Measurements from ENCODE around the gene LSP1.
"Not testable (repeated sequence)": the region's sequence is repeated elsewhere in the genome, so short reads cannot be mapped to it uniquely, and the experiment has no call there.

The LSP1 gene

DNA sequence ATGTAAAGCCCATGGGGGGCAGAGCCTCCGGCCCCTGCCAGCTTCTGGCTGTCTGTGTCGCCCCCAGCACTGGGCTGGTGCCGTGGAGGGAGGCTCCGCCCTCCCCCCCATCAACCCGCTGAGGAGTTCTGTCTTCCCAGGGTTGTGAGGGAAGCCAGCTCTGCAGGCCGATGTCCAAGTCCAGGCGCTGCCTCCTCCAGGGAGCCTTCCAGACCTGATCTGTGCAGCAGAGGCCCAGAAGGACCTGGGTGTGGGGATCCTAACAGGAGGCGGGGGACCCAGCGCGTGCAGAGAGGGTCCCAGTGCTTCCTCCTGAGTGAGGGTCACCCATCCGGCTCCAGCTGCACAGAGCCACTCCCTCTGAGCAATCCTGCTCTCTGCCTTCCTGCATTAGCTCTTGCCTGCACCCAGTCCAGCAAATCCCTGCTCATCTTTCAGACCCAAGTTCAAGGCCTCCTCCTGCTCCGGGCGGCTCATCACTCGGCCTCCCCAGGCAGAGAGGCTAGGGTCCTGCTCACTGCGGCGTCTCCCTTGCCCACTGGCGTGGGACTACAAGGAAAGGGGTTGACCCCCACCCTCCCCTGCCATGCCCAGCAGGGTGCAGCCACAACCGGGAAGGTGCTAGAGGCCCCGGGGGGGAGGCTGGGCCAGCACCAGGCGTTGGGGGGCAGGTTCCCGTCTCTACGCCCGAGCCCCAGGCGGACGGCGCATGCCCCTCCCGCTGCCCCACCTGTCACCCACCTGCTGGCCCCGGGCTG, 22.4 kb downstream of the LSP1 start:
- Histone ChIP-seq H2AFZ (ENCODE audit: low read length, unreplicated experiment) (no peak overlapping the region), H3K79me2 (ENCODE audit: control insufficient read depth, insufficient read depth, low read length, unreplicated experiment) (no peaks in the 10 kb centered on the region), H3K4me3 (ENCODE audit: low read depth, low read length) (no peak overlapping the region), H3K36me3 (ENCODE audit: insufficient read depth, low read length) (no peaks in the 10 kb centered on the region), H3K27ac (ENCODE audit: low read depth, low read length) (peak overlapping the region; percentile 82; the same call in 1 of the 2 replicates), H3K27me3 (ENCODE audit: insufficient read depth, low read length) (peaks cover 7% of the 10 kb centered on the region), H3K4me1 (ENCODE audit: control insufficient read depth, insufficient read depth, low read length, unreplicated experiment) (peaks cover 33% of the 10 kb centered on the region)

DNA sequence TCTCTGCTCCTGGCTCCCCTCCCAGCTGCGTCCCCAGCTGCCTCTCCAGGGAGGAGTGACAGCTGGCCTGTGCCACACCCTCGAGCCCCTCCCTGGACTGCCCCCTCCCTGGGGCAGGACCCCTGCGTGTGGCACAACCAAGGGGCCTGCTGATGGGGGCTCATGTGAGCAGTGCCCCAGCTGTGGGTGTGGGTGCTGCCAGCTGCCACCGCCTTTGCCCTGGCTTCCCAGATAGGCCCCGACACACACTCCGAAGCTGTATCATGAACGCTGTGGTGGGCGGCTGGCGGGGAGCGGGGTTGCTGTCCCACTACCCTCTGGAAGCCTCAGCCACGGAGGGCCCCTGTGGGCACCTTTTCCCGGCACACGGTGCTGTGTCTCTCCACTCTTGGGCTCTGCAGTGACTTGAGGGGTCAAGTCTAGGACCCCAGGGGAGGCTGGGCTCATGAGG, 23.0 kb downstream of the LSP1 start:
- H3K79me2 ChIP-seq (ENCODE audit: control insufficient read depth, insufficient read depth, low read length, unreplicated experiment); H3K27me3 ChIP-seq (ENCODE audit: insufficient read depth, low read length); H3K36me3 ChIP-seq (ENCODE audit: insufficient read depth, low read length); H2AFZ ChIP-seq (ENCODE audit: low read length, unreplicated experiment): not testable (repeated sequence)
- Histone ChIP-seq H3K4me3 (ENCODE audit: low read depth, low read length) (peak overlapping the region; percentile 67; the same call in 1 of the 2 replicates), H3K4me1 (ENCODE audit: control insufficient read depth, insufficient read depth, low read length, unreplicated experiment) (peaks cover 39% of the 10 kb centered on the region), H3K27ac (ENCODE audit: low read depth, low read length) (peak overlapping the region; percentile 82)

DNA sequence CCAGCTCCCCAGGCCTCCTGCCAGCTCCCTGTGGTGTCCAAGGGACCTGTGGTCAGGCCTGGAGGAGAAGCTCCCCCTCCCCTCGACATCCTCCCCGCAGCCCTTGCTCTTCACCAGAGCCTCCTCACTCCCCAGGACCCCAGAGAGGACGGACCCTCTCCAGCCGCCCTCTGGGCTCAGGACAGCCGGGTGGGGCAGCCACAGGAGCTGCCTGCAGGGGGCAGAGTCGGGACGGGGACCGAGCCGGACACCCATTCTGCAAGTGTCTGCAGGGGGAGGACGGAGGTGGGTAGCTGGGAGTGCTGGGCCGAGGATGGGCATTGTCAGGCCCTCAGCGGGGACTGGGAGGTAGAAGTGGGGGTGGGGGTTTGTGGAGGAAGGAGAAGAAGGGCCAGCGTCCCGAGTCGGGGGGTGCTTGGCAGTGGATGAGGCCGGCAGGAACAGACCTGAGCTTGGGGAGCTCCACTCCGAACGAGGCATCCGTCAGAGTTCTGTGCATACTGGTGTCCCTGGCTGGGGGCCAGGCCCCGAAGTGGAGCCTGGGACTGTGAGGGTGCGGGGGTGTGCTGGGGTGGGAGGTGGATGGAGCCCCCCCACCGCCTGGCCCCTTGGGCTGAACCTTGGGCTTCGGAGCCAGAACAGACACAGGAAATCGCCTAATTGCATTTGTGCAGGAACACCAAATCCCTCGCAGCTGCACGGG, 23.6 kb downstream of the LSP1 start:
- Histone ChIP-seq H2AFZ (ENCODE audit: low read length, unreplicated experiment) (no peak overlapping the region), H3K79me2 (ENCODE audit: control insufficient read depth, insufficient read depth, low read length, unreplicated experiment) (no peaks in the 10 kb centered on the region), H3K4me3 (ENCODE audit: low read depth, low read length) (peak overlapping the region; percentile 67), H3K4me1 (ENCODE audit: control insufficient read depth, insufficient read depth, low read length, unreplicated experiment) (peaks cover 39% of the 10 kb centered on the region), H3K27me3 (ENCODE audit: insufficient read depth, low read length) (no peaks in the 10 kb centered on the region), H3K27ac (ENCODE audit: low read depth, low read length) (peak overlapping the region; percentile 82), H3K36me3 (ENCODE audit: insufficient read depth, low read length) (no peaks in the 10 kb centered on the region)

DNA sequence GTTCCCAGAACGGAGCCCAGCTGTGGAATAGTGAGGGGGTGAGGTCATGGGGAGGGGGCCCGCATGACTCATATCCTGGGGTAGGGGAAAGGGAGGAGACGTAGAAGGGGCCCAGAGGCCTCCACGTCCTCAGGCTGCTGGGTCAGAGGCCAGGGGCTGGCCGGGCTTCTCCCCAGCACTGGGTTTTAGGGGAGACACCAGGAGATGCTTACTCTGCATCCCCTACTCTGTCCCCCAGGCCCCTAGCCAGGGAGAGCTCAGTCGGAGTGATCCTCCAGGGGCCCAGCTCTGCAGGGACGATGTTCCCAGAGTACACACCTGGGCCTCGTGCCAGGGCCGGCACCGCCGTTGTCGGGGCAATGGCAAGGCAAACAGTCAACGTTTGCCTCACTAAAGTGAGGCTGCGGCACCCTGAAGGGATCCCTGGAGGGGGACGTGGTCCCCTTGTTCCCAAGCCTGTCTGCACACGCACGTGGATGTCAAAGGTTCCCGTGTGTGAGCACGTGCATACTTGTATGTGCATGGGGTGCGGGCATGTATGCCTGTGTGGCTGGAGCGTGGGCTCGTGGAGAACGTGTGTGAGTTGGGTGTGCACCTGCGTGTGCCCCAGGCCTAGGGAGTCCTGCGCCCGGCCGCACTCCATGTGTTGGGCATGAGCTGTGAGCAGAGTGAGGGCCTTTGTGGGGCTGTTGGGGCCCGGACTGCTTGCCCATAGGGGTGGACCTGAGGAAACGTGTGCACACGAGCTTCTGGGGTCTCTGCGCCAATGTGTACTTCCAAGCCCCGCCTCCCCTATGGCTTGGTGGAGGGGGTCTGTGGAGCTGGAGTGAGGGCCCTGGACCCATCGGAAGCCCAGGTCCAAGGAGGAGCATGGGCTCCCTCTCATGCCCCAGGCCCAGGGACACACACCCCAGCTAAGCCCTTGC, 24.6 kb downstream of the LSP1 start:
- no peaks in the 10 kb centered on the region for H3K36me3 ChIP-seq (ENCODE audit: insufficient read depth, low read length)
- peaks cover 39% of the 10 kb centered on the region for H3K4me1 ChIP-seq (ENCODE audit: control insufficient read depth, insufficient read depth, low read length, unreplicated experiment)
- H3K4me3 ChIP-seq (ENCODE audit: low read depth, low read length): 0 out of 2 replicates have a peak overlapping the region, but pooled peaks have one; percentile 67
- peak overlapping the region; percentile 82 for H3K27ac ChIP-seq (ENCODE audit: low read depth, low read length)
- no peak overlapping the region for H2AFZ ChIP-seq (ENCODE audit: low read length, unreplicated experiment)
- H3K79me2 ChIP-seq (ENCODE audit: control insufficient read depth, insufficient read depth, low read length, unreplicated experiment): no peaks in the 10 kb centered on the region
- no peaks in the 10 kb centered on the region for H3K27me3 ChIP-seq (ENCODE audit: insufficient read depth, low read length)

DNA sequence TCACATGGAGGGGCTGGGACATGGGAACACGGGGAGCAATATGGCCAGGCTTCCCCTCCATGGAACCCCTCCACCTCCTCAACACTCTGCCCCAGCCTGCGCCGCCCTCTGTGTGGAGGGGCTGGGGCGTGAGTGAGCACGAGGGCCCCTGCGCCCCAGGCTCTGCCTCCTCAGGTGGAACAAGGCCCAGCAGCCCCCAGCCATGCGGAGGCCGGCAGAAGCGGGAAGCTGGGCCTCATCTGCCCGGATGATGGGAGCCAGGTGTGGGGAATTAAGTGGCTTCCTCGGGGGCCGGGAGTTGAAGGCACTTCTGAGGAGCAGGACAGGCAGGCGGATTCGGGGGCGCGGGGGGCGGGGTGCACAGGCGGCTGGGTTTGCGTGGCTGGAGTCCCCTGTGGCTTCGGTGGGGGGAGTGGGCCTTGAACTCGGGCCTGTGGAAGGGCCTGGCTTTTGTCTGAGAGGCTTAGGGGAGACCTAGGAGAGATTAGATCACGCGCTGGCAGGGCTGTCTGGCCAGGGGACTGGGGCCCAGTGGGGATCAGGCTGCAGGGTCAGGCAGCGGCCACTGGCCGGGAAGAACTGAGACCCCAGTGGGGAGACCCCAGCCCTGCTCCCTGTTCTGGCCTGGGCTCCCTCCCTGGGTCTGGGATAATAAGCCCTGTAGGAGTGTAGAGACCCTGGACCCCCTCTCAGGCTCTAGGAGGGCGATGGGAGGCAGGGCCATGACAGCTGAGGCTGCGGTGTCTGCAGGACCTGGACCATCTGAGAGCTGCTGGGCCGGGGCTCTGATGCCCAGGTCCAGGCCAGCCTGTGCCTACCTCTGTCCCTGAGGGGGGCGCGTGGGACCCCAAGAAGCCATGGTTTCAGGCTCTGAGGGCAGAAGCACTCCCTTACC, 25.5 kb downstream of the LSP1 start:
- Histone ChIP-seq H3K27me3 (ENCODE audit: insufficient read depth, low read length) (no peaks in the 10 kb centered on the region), H3K4me3 (ENCODE audit: low read depth, low read length) (no peak overlapping the region), H3K36me3 (ENCODE audit: insufficient read depth, low read length) (no peaks in the 10 kb centered on the region), H3K4me1 (ENCODE audit: control insufficient read depth, insufficient read depth, low read length, unreplicated experiment) (peaks cover 36% of the 10 kb centered on the region), H2AFZ (ENCODE audit: low read length, unreplicated experiment) (no peak overlapping the region), H3K79me2 (ENCODE audit: control insufficient read depth, insufficient read depth, low read length, unreplicated experiment) (no peaks in the 10 kb centered on the region), H3K27ac (ENCODE audit: low read depth, low read length) (peak overlapping the region; percentile 82)

DNA sequence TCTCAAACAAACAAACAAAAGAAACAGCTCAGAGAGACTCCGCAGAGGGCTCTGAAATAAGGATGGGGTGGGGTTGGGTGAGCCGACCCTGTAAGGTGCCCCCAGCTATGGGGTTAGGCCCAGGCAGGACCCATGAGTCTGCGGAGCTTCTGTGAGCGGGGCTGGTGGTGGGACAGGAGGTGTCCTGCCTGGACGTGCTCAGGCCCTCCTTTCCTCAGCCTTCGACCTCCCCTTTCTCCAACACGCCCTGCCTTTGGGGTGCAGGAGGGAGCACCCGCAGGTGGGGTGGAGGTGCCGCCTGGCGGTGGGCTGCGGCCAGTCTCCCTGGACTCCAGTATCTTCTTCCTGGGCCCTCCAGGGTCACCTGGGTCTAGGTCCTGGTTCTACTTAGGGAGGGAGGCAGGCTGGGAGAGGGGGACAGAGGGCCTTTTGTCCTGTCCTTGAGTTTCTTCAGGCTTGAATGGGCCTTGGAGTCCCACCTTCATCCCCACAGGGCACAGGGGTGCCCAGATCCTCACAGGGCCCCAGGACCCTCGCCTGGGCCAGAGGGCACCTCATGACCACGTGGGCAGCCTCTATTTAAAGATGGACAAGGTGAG, 26.6 kb downstream of the LSP1 start:
- Histone ChIP-seq H2AFZ (ENCODE audit: low read length, unreplicated experiment) (no peak overlapping the region), H3K4me1 (ENCODE audit: control insufficient read depth, insufficient read depth, low read length, unreplicated experiment) (peaks cover 36% of the 10 kb centered on the region), H3K79me2 (ENCODE audit: control insufficient read depth, insufficient read depth, low read length, unreplicated experiment) (no peaks in the 10 kb centered on the region), H3K4me3 (ENCODE audit: low read depth, low read length) (no peak overlapping the region), H3K27me3 (ENCODE audit: insufficient read depth, low read length) (no peaks in the 10 kb centered on the region), H3K36me3 (ENCODE audit: insufficient read depth, low read length) (no peaks in the 10 kb centered on the region), H3K27ac (ENCODE audit: low read depth, low read length) (peak overlapping the region; percentile 10; the same call in 1 of the 2 replicates)

DNA sequence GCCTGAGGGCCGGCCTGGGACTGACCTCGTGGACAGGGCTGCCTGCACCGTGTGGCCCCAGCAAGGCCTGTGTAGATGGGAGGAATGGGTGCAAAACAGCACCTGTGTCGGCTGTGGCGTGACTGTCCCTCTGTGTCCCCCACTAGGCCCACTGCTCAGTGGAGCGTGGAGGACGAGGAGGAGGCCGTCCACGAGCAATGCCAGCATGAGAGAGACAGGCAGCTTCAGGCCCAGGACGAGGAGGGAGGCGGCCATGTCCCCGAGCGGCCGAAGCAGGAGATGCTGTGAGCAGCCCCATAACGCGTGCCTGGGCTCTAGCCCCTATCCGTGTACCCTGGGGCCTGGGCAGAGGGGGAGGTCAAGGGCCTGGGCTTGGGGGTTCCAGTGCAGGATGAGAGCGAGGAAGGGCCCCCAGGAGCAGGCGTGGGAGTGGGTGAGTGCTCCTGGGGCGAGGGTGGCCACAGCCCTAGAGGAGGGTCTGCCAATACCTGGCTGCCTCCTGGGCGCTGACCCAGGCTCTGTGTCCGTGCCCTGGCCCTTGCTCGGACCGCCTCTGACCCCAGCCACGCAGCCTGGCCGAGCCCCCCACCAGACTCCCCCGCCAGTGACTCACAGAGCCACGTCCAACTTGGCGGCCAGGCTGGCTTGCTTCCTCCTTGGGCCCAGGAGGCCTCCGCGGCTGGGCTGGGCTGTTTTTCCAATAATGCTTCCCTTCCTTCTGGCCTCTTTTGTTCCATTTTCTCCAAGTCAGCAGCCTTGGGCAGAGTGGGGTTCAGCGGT, 27.2 kb downstream of the LSP1 start:
- Histone ChIP-seq H3K27me3 (ENCODE audit: insufficient read depth, low read length) (no peaks in the 10 kb centered on the region), H3K4me3 (ENCODE audit: low read depth, low read length) (no peak overlapping the region), H3K36me3 (ENCODE audit: insufficient read depth, low read length) (no peaks in the 10 kb centered on the region), H3K27ac (ENCODE audit: low read depth, low read length) (peak overlapping the region; percentile 64), H3K4me1 (ENCODE audit: control insufficient read depth, insufficient read depth, low read length, unreplicated experiment) (peaks cover 34% of the 10 kb centered on the region), H3K79me2 (ENCODE audit: control insufficient read depth, insufficient read depth, low read length, unreplicated experiment) (no peaks in the 10 kb centered on the region), H2AFZ (ENCODE audit: low read length, unreplicated experiment) (peak overlapping the region; percentile 48)

DNA sequence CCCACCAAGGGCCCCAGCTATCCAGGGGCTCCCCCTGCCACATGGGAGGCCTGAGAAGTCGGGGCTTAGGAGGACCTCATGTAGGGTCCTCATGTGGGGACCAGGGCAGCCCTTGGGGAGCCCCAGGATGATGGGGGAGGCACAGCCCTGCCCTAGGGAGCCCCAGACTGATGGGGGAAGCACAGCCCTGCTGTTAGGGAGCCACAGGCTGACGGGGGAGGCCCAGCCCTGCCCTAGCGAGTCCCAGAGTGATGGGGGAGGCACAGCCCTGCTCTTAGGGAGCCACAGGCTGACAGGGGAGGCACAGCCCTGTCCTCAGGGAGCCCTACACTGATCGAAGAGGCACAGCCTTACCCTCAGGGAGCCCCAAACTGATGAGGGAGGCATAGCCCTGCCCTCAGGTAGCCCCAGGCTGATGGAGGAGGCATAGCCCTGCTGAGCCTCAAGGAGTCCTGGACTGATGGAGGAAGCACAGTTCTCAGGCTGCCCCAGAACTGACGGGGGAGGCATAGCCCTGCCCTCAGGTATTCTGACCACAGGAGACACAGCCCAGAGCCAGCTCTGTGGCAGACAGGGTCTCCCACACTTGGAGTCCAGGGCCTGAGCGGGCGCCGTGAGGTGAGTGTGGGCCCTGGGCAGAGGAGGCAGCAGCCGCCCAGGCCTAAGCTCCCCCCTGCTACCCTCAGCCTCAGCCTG, 28.0 kb downstream of the LSP1 start:
- no peaks in the 10 kb centered on the region for H3K79me2 ChIP-seq (ENCODE audit: control insufficient read depth, insufficient read depth, low read length, unreplicated experiment)
- peak overlapping the region; percentile 48 for H2AFZ ChIP-seq (ENCODE audit: low read length, unreplicated experiment)
- H3K27me3 ChIP-seq (ENCODE audit: insufficient read depth, low read length): no peaks in the 10 kb centered on the region
- H3K4me3 ChIP-seq (ENCODE audit: low read depth, low read length): no peak overlapping the region
- peaks cover 27% of the 10 kb centered on the region for H3K4me1 ChIP-seq (ENCODE audit: control insufficient read depth, insufficient read depth, low read length, unreplicated experiment)
- peak overlapping the region; percentile 64 for H3K27ac ChIP-seq (ENCODE audit: low read depth, low read length)
- no peaks in the 10 kb centered on the region for H3K36me3 ChIP-seq (ENCODE audit: insufficient read depth, low read length)

Measured in ACC112 (cell line).